ENCODE measurements around the gene RNF212.

DNA sequence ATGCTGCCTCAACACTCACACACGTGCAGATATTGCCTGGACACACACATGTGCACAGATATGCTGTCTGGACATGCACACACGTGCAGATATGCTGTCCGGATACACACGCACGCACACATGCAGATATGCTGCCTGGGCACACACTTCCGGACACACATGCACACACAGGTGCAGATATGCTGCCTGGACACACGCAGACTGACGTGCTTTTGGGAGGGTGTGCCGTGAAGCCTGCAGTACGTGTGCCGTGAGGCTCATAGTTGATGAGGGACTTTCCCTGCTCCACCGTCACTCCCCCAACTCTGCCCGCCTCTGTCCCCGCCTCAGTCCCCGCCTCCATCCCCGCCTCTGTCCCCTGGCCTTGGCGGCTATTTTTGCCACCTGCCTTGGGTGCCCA is 87.2 kb downstream of the RNF212 start:
- TF ChIP-seq, protein P1, sequence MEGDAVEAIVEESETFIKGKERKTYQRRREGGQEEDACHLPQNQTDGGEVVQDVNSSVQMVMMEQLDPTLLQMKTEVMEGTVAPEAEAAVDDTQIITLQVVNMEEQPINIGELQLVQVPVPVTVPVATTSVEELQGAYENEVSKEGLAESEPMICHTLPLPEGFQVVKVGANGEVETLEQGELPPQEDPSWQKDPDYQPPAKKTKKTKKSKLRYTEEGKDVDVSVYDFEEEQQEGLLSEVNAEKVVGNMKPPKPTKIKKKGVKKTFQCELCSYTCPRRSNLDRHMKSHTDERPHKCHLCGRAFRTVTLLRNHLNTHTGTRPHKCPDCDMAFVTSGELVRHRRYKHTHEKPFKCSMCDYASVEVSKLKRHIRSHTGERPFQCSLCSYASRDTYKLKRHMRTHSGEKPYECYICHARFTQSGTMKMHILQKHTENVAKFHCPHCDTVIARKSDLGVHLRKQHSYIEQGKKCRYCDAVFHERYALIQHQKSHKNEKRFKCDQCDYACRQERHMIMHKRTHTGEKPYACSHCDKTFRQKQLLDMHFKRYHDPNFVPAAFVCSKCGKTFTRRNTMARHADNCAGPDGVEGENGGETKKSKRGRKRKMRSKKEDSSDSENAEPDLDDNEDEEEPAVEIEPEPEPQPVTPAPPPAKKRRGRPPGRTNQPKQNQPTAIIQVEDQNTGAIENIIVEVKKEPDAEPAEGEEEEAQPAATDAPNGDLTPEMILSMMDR (IDR thresholded peaks at IDR 0.05; ENCODE audit: insufficient read depth, low read length) = no peak
- TF ChIP-seq REST (IDR thresholded peaks at IDR 0.05; ENCODE audit: insufficient replicate concordance, low read depth) (no peak), POLR2AphosphoS5 (IDR thresholded peaks at IDR 0.05; ENCODE audit: low read depth) (no peak), GABPA (IDR thresholded peaks at IDR 0.05; ENCODE audit: low read depth) (no peak), SPI1 (IDR thresholded peaks at IDR 0.05; ENCODE audit: borderline replicate concordance, low read depth) (no peak)

All from HL-60 (cell line).